Measurements from ENCODE around the gene SELENBP1.

DNA sequence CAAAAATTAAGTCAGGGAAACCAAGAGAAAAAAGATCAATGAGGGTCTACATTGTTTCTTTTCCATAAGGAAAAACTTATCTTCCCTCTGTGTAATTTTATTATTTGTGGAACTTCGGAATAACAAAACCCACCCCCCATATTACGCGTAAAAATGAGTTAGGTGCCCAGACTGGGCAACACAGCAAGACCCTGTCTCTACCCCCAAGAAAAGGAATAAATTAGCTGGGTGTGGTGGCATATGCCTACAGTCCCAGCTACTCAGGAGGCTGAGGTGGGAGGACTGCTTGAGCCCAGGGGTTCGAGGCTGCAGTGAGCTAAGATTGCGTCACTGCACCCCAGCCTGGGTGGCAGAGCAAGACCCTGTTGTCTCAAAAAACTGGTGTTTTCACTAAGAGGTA is 47.3 kb upstream of the SELENBP1 start:
- TF ChIP-seq CTCF (IDR thresholded peaks at IDR 0.05) (no peak), POLR2A (IDR thresholded peaks at IDR 0.05) (no peak)
